Measurements from ENCODE around the gene ATAD3A.

DNA sequence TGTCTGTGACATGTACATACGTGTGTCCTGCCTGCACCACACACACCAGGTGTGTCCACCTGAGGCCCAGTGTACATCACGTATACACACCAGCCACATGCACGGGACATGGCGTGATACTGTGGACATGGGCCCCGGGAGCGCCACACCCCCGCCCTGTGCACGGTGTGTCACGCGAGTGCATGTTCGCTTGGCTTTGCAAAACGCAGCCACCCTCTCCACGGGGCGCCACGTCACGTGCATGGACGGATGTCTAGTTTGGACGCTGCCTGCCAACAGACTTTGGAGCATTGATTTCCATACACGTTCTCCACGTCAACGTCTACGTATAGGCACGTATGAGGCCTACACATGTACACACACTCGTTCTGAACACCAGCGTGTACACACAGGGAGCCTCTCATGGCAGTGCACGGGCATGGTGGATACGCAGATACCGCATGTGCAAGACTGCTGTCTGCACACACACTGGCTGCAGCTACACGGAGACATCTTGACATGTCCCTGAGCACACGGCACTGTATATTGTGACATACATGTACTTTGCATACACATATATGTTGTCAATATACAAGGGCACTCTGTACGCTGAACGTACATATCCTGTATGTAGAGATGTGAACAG is 25.8 kb downstream of the ATAD3A start:
- TF ChIP-seq, protein P1, sequence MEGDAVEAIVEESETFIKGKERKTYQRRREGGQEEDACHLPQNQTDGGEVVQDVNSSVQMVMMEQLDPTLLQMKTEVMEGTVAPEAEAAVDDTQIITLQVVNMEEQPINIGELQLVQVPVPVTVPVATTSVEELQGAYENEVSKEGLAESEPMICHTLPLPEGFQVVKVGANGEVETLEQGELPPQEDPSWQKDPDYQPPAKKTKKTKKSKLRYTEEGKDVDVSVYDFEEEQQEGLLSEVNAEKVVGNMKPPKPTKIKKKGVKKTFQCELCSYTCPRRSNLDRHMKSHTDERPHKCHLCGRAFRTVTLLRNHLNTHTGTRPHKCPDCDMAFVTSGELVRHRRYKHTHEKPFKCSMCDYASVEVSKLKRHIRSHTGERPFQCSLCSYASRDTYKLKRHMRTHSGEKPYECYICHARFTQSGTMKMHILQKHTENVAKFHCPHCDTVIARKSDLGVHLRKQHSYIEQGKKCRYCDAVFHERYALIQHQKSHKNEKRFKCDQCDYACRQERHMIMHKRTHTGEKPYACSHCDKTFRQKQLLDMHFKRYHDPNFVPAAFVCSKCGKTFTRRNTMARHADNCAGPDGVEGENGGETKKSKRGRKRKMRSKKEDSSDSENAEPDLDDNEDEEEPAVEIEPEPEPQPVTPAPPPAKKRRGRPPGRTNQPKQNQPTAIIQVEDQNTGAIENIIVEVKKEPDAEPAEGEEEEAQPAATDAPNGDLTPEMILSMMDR (IDR thresholded peaks at IDR 0.05) = no peak
- TF ChIP-seq POLR2A (IDR thresholded peaks at IDR 0.05) = no peak

Measured in heart left ventricle (tissue), 13 donors.